Endothelial cell of umbilical vein (primary cell): Measurements from ENCODE around the gene PANX1. TPM values are rescaled to one million over a fixed set of nuclear protein-coding genes. Genes with fewer than 3 reads are reported as not detected.
A peak's percentile ranks its signal among the peaks of the same experiment; 100 is the strongest.

Experiments used
- BruUV-seq: library from RNA; stranded (reverse); fragments of 400-500 nt; replicated peaks from 2 replicates; lab custom pipeline; 2021; lab: Mats Ljungman, UMichigan
- CTCF ChIA-PET: fragments of 300-600, 350-600 bp; sonication (Branson Sonifier 250); formaldehyde crosslinking; loops from one replicate; lab custom pipeline; 2021; ENCODE audit warnings: antibody characterized with exemption, inconsistent platforms; lab: Charles Lee
- POLR2A ChIA-PET: fragments of 300-600, 350-600 bp; sonication (Branson Sonifier 250); formaldehyde crosslinking; loops from one replicate; lab custom pipeline; 2021; ENCODE audit warnings: antibody characterized with exemption, inconsistent platforms; lab: Charles Lee
- DNase-seq: peaks from one replicate; pipeline ENCODE4 v3.0.0-alpha.2; 2011; ENCODE audit warnings: low read depth, low spot score
- FAIRE-seq: peaks from 2 replicates; lab custom pipeline; 2011; peaks lifted over from hg19 to GRCh38; lab: Jason Lieb, UNC
- H2AFZ ChIP-seq: 2 replicates; pipeline ENCODE4 v1.6.0; 2012; ENCODE audit warnings: low read depth, low read length, control low read depth, inconsistent platforms
- H3K27ac ChIP-seq: 2 replicates; pipeline ENCODE4 v1.5.1; 2011; ENCODE audit warnings: low read depth, mild to moderate bottlenecking, control low read depth, low read length, moderate library complexity; ENCODE audit not compliant: insufficient read depth
- H3K27me3 ChIP-seq, 2 experiments: 2 replicates each; pipeline versions ENCODE4 v1.6.0 to v1.6.1; 2011; ENCODE audit warnings: low read length in 2 of 2, mixed read lengths in 1 of 2; ENCODE audit not compliant: control insufficient read depth in 2 of 2, insufficient read depth in 2 of 2
- H3K36me3 ChIP-seq, 2 experiments: 2 replicates in 1 of 2; 3 replicates in 1 of 2; pipeline ENCODE4 v1.5.1; 2011; ENCODE audit warnings: low read length in 2 of 2, mild to moderate bottlenecking in 1 of 2, moderate library complexity in 1 of 2; ENCODE audit not compliant: control insufficient read depth in 2 of 2, insufficient read depth in 2 of 2; ENCODE audit errors: extremely low read depth in 1 of 2
- H3K4me1 ChIP-seq: 3 replicates; pipeline ENCODE4 v1.5.1; 2011; ENCODE audit warnings: mild to moderate bottlenecking, low read length; ENCODE audit not compliant: control insufficient read depth, insufficient read depth; ENCODE audit errors: extremely low read depth
- H3K4me2 ChIP-seq: 2 replicates; pipeline ENCODE4 v1.6.1; 2011; ENCODE audit warnings: low read length, control low read depth, mixed read lengths; ENCODE audit not compliant: insufficient read depth
- H3K4me3 ChIP-seq, 3 experiments: fragments of 200-600 bp in 1 of 3; sonication (generic), shearing (Covaris generic) in 1 of 3; replicated peaks in 1 of 3; 2 replicates each; pipeline ENCODE4 v1.5.1; 2011 to 2016; ENCODE audit warnings: control low read depth in 3 of 3, low read length in 3 of 3, mild to moderate bottlenecking in 2 of 3, inconsistent platforms in 1 of 3, low read depth in 1 of 3, moderate library complexity in 1 of 3; ENCODE audit not compliant: insufficient read depth in 1 of 3
- H3K79me2 ChIP-seq: 2 replicates; pipeline ENCODE4 v1.6.0; 2012; ENCODE audit warnings: low read length, inconsistent platforms; ENCODE audit not compliant: control insufficient read depth, insufficient read depth
- H3K9ac ChIP-seq: replicated peaks from 2 replicates; pipeline ENCODE3; 2011; ENCODE audit warnings: low read length, control low read depth; ENCODE audit not compliant: insufficient read depth; ENCODE audit errors: extremely low read depth
- H3K9me1 ChIP-seq: replicated peaks from 3 replicates; pipeline ENCODE4 v1.6.0; 2011; ENCODE audit warnings: mild to moderate bottlenecking, low read length; ENCODE audit not compliant: control insufficient read depth, insufficient read depth; ENCODE audit errors: extremely low read depth
- H3K9me3 ChIP-seq: replicated peaks from 2 replicates; pipeline ENCODE4 v1.5.1; 2012; ENCODE audit warnings: low read length, inconsistent platforms; ENCODE audit not compliant: control insufficient read depth, insufficient read depth
- H4K20me1 ChIP-seq: replicated peaks from 2 replicates; pipeline ENCODE3; 2011; ENCODE audit warnings: mild to moderate bottlenecking, low read length; ENCODE audit not compliant: control insufficient read depth, insufficient read depth; ENCODE audit errors: extremely low read depth
- CTCF ChIP-seq, 2 donors: IDR thresholded peaks; 1 replicate in 1 of 2; 2 replicates in 1 of 2; pipeline ENCODE4 v1.5.1; 2011; ENCODE audit warnings: low read length in 2 of 2, mild to moderate bottlenecking in 2 of 2, moderate library complexity in 2 of 2, control low read depth in 1 of 2, inconsistent platforms in 1 of 2, low read depth in 1 of 2; ENCODE audit not compliant: insufficient read depth in 1 of 2; ENCODE audit errors: extremely low read depth in 1 of 2
- EZH2 ChIP-seq: IDR thresholded peaks from 2 replicates; pipeline ENCODE4 v1.6.1; 2012; ENCODE audit warnings: borderline replicate concordance, low read depth, mild to moderate bottlenecking, moderate library complexity, low read length, inconsistent platforms; ENCODE audit not compliant: severe bottlenecking
- FOS ChIP-seq: IDR thresholded peaks from 2 replicates; pipeline ENCODE4 v1.6.1; 2011; ENCODE audit warnings: mild to moderate bottlenecking, low read length, moderate library complexity, borderline replicate concordance; ENCODE audit not compliant: insufficient read depth
- GATA2 ChIP-seq: IDR thresholded peaks from 2 replicates; pipeline ENCODE4 v1.7.0; 2011; ENCODE audit warnings: low read depth, mild to moderate bottlenecking, moderate library complexity, mixed read lengths, low read length; ENCODE audit not compliant: insufficient read length, insufficient read depth
- JUN ChIP-seq: IDR thresholded peaks from 2 replicates; pipeline ENCODE4 v1.6.1; 2011; ENCODE audit warnings: borderline replicate concordance, low read depth; ENCODE audit not compliant: insufficient read length, insufficient read depth
- MAX ChIP-seq: IDR thresholded peaks from 2 replicates; pipeline ENCODE4 v1.6.1; 2011; ENCODE audit not compliant: insufficient read depth, insufficient read length
- MYC ChIP-seq: IDR thresholded peaks from one replicate; pipeline ENCODE4 v1.6.1; 2011; ENCODE audit warnings: mild to moderate bottlenecking, low read depth, low read length
- POLR2A ChIP-seq: IDR thresholded peaks from 2 replicates; pipeline ENCODE4 v1.6.1; 2012; ENCODE audit warnings: low read depth, mild to moderate bottlenecking, control low read depth, low read length
- POLR2AphosphoS5 ChIP-seq: IDR thresholded peaks from 2 replicates; pipeline ENCODE4 v1.6.1; 2012; ENCODE audit warnings: low read depth, mild to moderate bottlenecking, control low read depth, low read length, moderate library complexity; ENCODE audit not compliant: insufficient read depth
- dilution Hi-C: fragments of 300-500 bp; cut with MboI; formaldehyde crosslinking; loops from one replicate; pipeline ENCODE4 v1.15.0; 2019; ENCODE audit warnings: low sequenced_read_pairs; ENCODE audit not compliant: extremely low pct_ligation_motif_present
- intact Hi-C: fragments of 100-400 bp; cut with micrococcal nuclease; formaldehyde crosslinking; loops from one replicate; pipeline ENCODE4 v1.10.0; 2022
- polyA plus RNA-seq, 4 experiments: library from polyadenylated mRNA; depleted of rRNA in 3 of 4; stranded (reverse) in 3 of 4; unstranded in 1 of 4; fragments of >200 nt; gene quantifications; 2 replicates each; pipeline versions ENCODE4 v1.2.1 to v1.2.3, GENCODE V29; 2011 to 2012; ENCODE audit warnings: missing spikeins in 1 of 4
- total RNA-seq: library from RNA; stranded (reverse); gene quantifications from 2 replicates; pipeline ENCODE4 v1.2.3, GENCODE V29; 2021

Gene PANX1
- total and polyA plus RNA-seq, 2 donors (not counting 3 experiments of a cell fraction or from before 2014, with no cell fraction given) = 9.5 to 20.9 TPM

GRCh38 chr11:94142308-94143281, 14.0 kb downstream of the PANX1 start:
- intact Hi-C loops = loop anchor here (1.0 kb wide), 1 partner anchor 10 kb away; no protein-coding TSS in a partner anchor
- peaks cover 29% of the 10 kb centered on the region for H3K4me1 ChIP-seq
- no peaks in the 10 kb centered on the region for H3K9me1 ChIP-seq
- dilution Hi-C loops = no loop called here
- H3K4me3 ChIP-seq = no peak overlapping the region
- no peak for TF ChIP-seq FOS
- no peak for TF ChIP-seq EZH2
- no peak for TF ChIP-seq POLR2A
- no peak for TF ChIP-seq MYC
- no peak for TF ChIP-seq CTCF (IDR thresholded peaks at IDR 0.05; ENCODE audit: extremely low read depth in 1 of 2, insufficient read depth in 1 of 2, low read depth in 1 of 2, low read length in 2 of 2)
- no peak for TF ChIP-seq POLR2AphosphoS5
- no peak for TF ChIP-seq GATA2
- no peak for TF ChIP-seq JUN
- no peak for TF ChIP-seq MAX
- no peaks in the 10 kb centered on the region for H3K9me3 ChIP-seq
- peak overlapping the region; percentile 8 for H3K9ac ChIP-seq
- POLR2A ChIA-PET = interaction anchor here (1.3 kb wide), 1 partner anchor 14 kb away, joined by 3 read pairs; the partner anchor contains the start of gene PANX1
- CTCF ChIA-PET = interaction anchor here (0.8 to 2.1 kb wide), 4 partner anchors 14 to 42 kb away, joined by 4 to 11 read pairs (median 4); partner anchors contain the start of gene PANX1
- H3K27me3 ChIP-seq = no peaks in the 10 kb centered on the region
- peak overlapping the region; percentile 64 for H3K4me2 ChIP-seq
- BruUV-seq = no TSS peak
- DNase-seq = peak; percentile 70
- H4K20me1 ChIP-seq = no peaks in the 10 kb centered on the region
- no peak overlapping the region for H2AFZ ChIP-seq
- H3K36me3 ChIP-seq = no peaks in the 10 kb centered on the region
- peak overlapping the region; percentile 68 for H3K27ac ChIP-seq
- H3K79me2 ChIP-seq = peaks cover 77% of the 10 kb centered on the region
- FAIRE-seq = peak; percentile 71
